GM12878 (cell line): ENCODE results near the gene ADAMTS16. TPM values are rescaled to one million over a fixed set of nuclear protein-coding genes. Genes with fewer than 3 reads are reported as not detected.

Experiments
- ATAC-seq: fragments of 200-7000 bp; cut with Tn5 transposase; 3 replicates; pipeline ENCODE4 v1.9.1; 2020; ENCODE audit warnings: mild to moderate bottlenecking, moderate library complexity
- BruUV-seq: library from RNA; stranded (reverse); fragments of 400-500 nt; replicated peaks from 2 replicates; lab custom pipeline; 2021; lab: Mats Ljungman, UMichigan
- CTCF ChIA-PET: fragments of 300-600 bp; sonication (Branson Sonifier 250); formaldehyde crosslinking; extraction: SDS; loops from one replicate; lab custom pipeline; 2021; ENCODE audit warnings: inconsistent platforms; lab: Yijun Ruan, JAX
- POLR2A ChIA-PET: fragments of 350-600 bp; formaldehyde crosslinking; extraction: SDS; loops from one replicate; lab custom pipeline; 2021; ENCODE audit warnings: inconsistent platforms; lab: Charles Lee
- RAD21 ChIA-PET: fragments of 300-600 bp; sonication (Branson Sonifier 250); formaldehyde crosslinking; loops from one replicate; lab custom pipeline; 2023; ENCODE audit warnings: antibody characterized with exemption; ENCODE audit not compliant: unreplicated experiment; lab: Charles Lee
- SMC1A ChIA-PET: fragments of 300-600 bp; sonication (Branson Sonifier 250); formaldehyde crosslinking; loops from one replicate; lab custom pipeline; 2023; ENCODE audit not compliant: unreplicated experiment, uncharacterized antibody; lab: Charles Lee
- DNase-seq: peaks from one replicate; pipeline ENCODE4 v3.0.0-alpha.2; 2011; ENCODE audit warnings: low read depth, low spot score
- FAIRE-seq: peaks from 3 replicates; lab custom pipeline; 2011; peaks lifted over from hg19 to GRCh38; lab: Jason Lieb, UNC
- H2AFZ ChIP-seq: 2 replicates; pipeline ENCODE4 v1.6.0; 2011; ENCODE audit warnings: low read depth, low read length, control low read depth; ENCODE audit not compliant: control insufficient read depth
- H3K27ac ChIP-seq: 2 replicates; pipeline ENCODE4 v1.5.1; 2011; ENCODE audit warnings: control low read depth; ENCODE audit not compliant: control insufficient read depth, insufficient read depth
- H3K27me3 ChIP-seq, 2 experiments: replicated peaks in 1 of 2; 2 replicates each; pipeline versions ENCODE4 v1.6.0 to v1.6.1; 2011; ENCODE audit warnings: low read length in 1 of 2; ENCODE audit not compliant: control insufficient read depth in 2 of 2, insufficient read depth in 2 of 2
- H3K36me3 ChIP-seq, 2 experiments: 2 replicates each; pipeline ENCODE4 v1.5.1; 2011; ENCODE audit warnings: low read length in 1 of 2; ENCODE audit not compliant: control insufficient read depth in 2 of 2, insufficient read depth in 2 of 2
- H3K4me1 ChIP-seq: 2 replicates; pipeline ENCODE4 v1.6.1; 2011; ENCODE audit warnings: mild to moderate bottlenecking, low read length, moderate library complexity, mixed read lengths; ENCODE audit not compliant: control insufficient read depth, insufficient read depth
- H3K4me2 ChIP-seq: 2 replicates; pipeline ENCODE4 v1.6.0; 2011; ENCODE audit warnings: control low read depth; ENCODE audit not compliant: control insufficient read depth, insufficient read depth
- H3K4me3 ChIP-seq: fragments of 200-600 bp; sonication (generic); 2 replicates; pipeline ENCODE4 v1.5.1; 2016
- H3K79me2 ChIP-seq: 2 replicates; pipeline ENCODE4 v1.6.0; 2011; ENCODE audit warnings: low read length; ENCODE audit not compliant: control insufficient read depth, insufficient read depth
- H3K9ac ChIP-seq: 2 replicates; pipeline ENCODE4 v1.8.0; 2011; ENCODE audit warnings: low read length, control low read depth, mixed read lengths; ENCODE audit not compliant: control insufficient read depth, insufficient read depth
- H3K9me3 ChIP-seq: replicated peaks from 3 replicates; pipeline ENCODE4 v1.5.1; 2011; ENCODE audit warnings: mild to moderate bottlenecking, low read length; ENCODE audit not compliant: control insufficient read depth, insufficient read depth
- H4K20me1 ChIP-seq: 2 replicates; pipeline ENCODE4 v1.6.0; 2011; ENCODE audit not compliant: control insufficient read depth, insufficient read depth
- ATF7 ChIP-seq: fragments of 450-650 bp; IDR thresholded peaks from 2 replicates; pipeline ENCODE4 v1.6.1; 2016; ENCODE audit warnings: low read depth, mild to moderate bottlenecking
- BMI1 ChIP-seq: fragments of 450-650 bp; IDR thresholded peaks from 2 replicates; pipeline ENCODE4 v1.6.1; 2016; ENCODE audit warnings: mild to moderate bottlenecking, moderate library complexity, borderline replicate concordance
- CBX3 ChIP-seq: fragments of 200-600 bp; sonication (generic); IDR thresholded peaks from 2 replicates; pipeline ENCODE4 v1.6.1; 2016; ENCODE audit warnings: low read depth, borderline replicate concordance
- CHD4 ChIP-seq: fragments of 200-600 bp; sonication (generic); IDR thresholded peaks from 2 replicates; pipeline ENCODE4 v1.6.1; 2016; ENCODE audit warnings: mild to moderate bottlenecking
- DPF2 ChIP-seq: fragments of 450-650 bp; IDR thresholded peaks from 2 replicates; pipeline ENCODE4 v1.6.1; 2017; ENCODE audit warnings: mild to moderate bottlenecking
- KLF5 ChIP-seq: fragments of 450-650 bp; IDR thresholded peaks from 2 replicates; pipeline ENCODE4 v1.6.1; 2014; ENCODE audit warnings: mild to moderate bottlenecking; ENCODE audit not compliant: partially characterized antibody
- MXI1 ChIP-seq: fragments of 150-350 bp; IDR thresholded peaks from 2 replicates; pipeline ENCODE4 v1.6.1; 2011; ENCODE audit warnings: low read depth, mild to moderate bottlenecking, inconsistent platforms, low read length, improper control_type of control experiment
- NRF1 ChIP-seq: conservative IDR thresholded peaks from 2 replicates; pipeline ENCODE4 v1.6.1; 2011; ENCODE audit warnings: mild to moderate bottlenecking, low read depth, low read length, improper control_type of control experiment
- POLR2AphosphoS5 ChIP-seq: IDR thresholded peaks from 2 replicates; pipeline ENCODE4 v1.6.1; 2011; ENCODE audit warnings: mild to moderate bottlenecking, low read length, inconsistent platforms
- POU2F2 ChIP-seq: IDR thresholded peaks from 3 replicates; pipeline ENCODE4 v1.6.1; 2011; ENCODE audit warnings: low read depth, mild to moderate bottlenecking, low read length, borderline replicate concordance
- RCOR1 ChIP-seq: conservative IDR thresholded peaks from 2 replicates; pipeline ENCODE4 v1.6.1; 2012; ENCODE audit warnings: low read depth, low read length, improper control_type of control experiment
- RFX5 ChIP-seq: IDR thresholded peaks from 2 replicates; pipeline ENCODE4 v1.6.1; 2011; ENCODE audit warnings: low read depth, low read length, improper control_type of control experiment
- SIN3A ChIP-seq: IDR thresholded peaks from 2 replicates; pipeline ENCODE4 v1.6.1; 2012; ENCODE audit warnings: low read depth, low read length, improper control_type of control experiment
- SMARCA5 ChIP-seq: fragments of 450-650 bp; IDR thresholded peaks from 2 replicates; pipeline ENCODE4 v1.6.1; 2017; ENCODE audit warnings: mild to moderate bottlenecking
- ZBTB40 ChIP-seq: fragments of 450-650 bp; IDR thresholded peaks from 2 replicates; pipeline ENCODE4 v1.6.1; 2016; ENCODE audit warnings: mild to moderate bottlenecking, moderate library complexity, borderline replicate concordance
- ZNF207 ChIP-seq: fragments of 450-650 bp; IDR thresholded peaks from 2 replicates; pipeline ENCODE4 v1.6.1; 2014; ENCODE audit warnings: antibody characterized with exemption, mild to moderate bottlenecking, borderline replicate concordance
- ZNF274 ChIP-seq: IDR thresholded peaks from one replicate; pipeline ENCODE4 v1.8.0; 2011; ENCODE audit not compliant: insufficient read length, insufficient read depth
- ZNF687 ChIP-seq: fragments of 450-650 bp; IDR thresholded peaks from 2 replicates; pipeline ENCODE4 v1.6.1; 2017; ENCODE audit warnings: mild to moderate bottlenecking, moderate library complexity
- ZZZ3 ChIP-seq: IDR thresholded peaks from 2 replicates; pipeline ENCODE4 v1.6.1; 2011; ENCODE audit warnings: low read depth; ENCODE audit not compliant: control insufficient read depth, insufficient read length
- WGBS: methylation state at CpG from one replicate; pipeline ENCODE4 v1.1.6; 2016; ENCODE audit warnings: low lambda C conversion rate; ENCODE audit not compliant: insufficient replicate concordance, insufficient coverage; ENCODE audit errors: missing lambda C conversion rate; 5-methylcytosine and 5-hydroxymethylcytosine counted together
- in situ Hi-C: fragments of 300-500 bp; cut with MboI; formaldehyde crosslinking; loops from 9 replicates; pipeline ENCODE4 v1.14.3; 2018; ENCODE audit warnings: mixed read lengths
- intact Hi-C: fragments of 100-400 bp; cut with micrococcal nuclease; formaldehyde crosslinking; loops from one replicate; pipeline ENCODE4 v1.14.2; 2022; ENCODE audit not compliant: unreplicated experiment
- polyA plus RNA-seq, 11 experiments: library from polyadenylated mRNA; depleted of rRNA in 4 of 11; unstranded in 6 of 11; stranded (reverse) in 5 of 11; fragments of >200 nt; fragmentation: Nextera tagmentation in 4 of 11; fragmentation: Illumina TruSeq in 1 of 11; extraction: Ambion mirVana in 4 of 11; extraction: Trizol in 1 of 11; gene quantifications; 1 replicate in 1 of 11; 2 replicates in 10 of 11; pipeline versions ENCODE4 v1.2.1 to v1.2.3, GENCODE V29; 2011 to 2016; ENCODE audit warnings: inconsistent platforms in 2 of 11, missing spikeins in 2 of 11, low read depth in 1 of 11
- total RNA-seq, 4 experiments: library from RNA; depleted of rRNA in 3 of 4; stranded (reverse); fragments of >200 nt in 3 of 4; fragmentation: Illumina TruSeq in 1 of 4; extraction: Trizol in 1 of 4; gene quantifications; 2 replicates each; pipeline versions ENCODE4 v1.2.1 to v1.2.3, GENCODE V29; 2013 to 2021

The ADAMTS16 gene
- total and polyA plus RNA-seq, 10 of the 15 experiments (the other 5 are each of a cell fraction or from before 2014, with no cell fraction given), result 0.04 TPM; not detected in 9

- TF ChIP-seq MXI1 (no peak), NRF1 (no peak), CHD4 (no peak), ZNF274 (no peak), CBX3 (no peak), SMARCA5 (no peak), POLR2AphosphoS5 (no peak), DPF2 (no peak), ZBTB40 (no peak), ZZZ3 (no peak), ZNF207 (no peak)
Observed at GRCh38 chr5:5164163-5164562, 24.0 kb downstream of the ADAMTS16 start (continued).

- Histone ChIP-seq H3K4me3 (no peak overlapping the region), H3K4me1 (no peaks in the 10 kb centered on the region), H3K27ac (no peak overlapping the region), H3K79me2 (no peaks in the 10 kb centered on the region), H3K9me3 (no peaks in the 10 kb centered on the region), H4K20me1 (no peaks in the 10 kb centered on the region), H3K9ac (no peak overlapping the region), H3K4me2 (no peak overlapping the region), H3K36me3 (no peaks in the 10 kb centered on the region), H2AFZ (no peak overlapping the region), H3K27me3 (no peaks in the 10 kb centered on the region)
- ChIA-PET RAD21 (no interaction called here), POLR2A (no interaction called here), CTCF (interaction anchor here (0.6 kb wide), 1 partner anchor 23 kb away, joined by 3 read pairs; no protein-coding TSS in a partner anchor), SMC1A (no interaction called here)
- FAIRE-seq (no peak), ATAC-seq (no peak), DNase-seq (no peak)
- in situ Hi-C loops, result no loop called here
- no TSS peak for BruUV-seq
- WGBS, result 52% methylated on average over 9 of the region's 9 CpGs
- intact Hi-C loops, result no loop called here
- TF ChIP-seq ATF7 (no peak), POU2F2 (no peak), SIN3A (no peak), CHD4 (no peak), ZNF687 (no peak), RCOR1 (no peak), RFX5 (no peak), KLF5 (no peak), BMI1 (no peak)
Observed at GRCh38 chr5:5165541-5166002, 25.4 kb downstream of the ADAMTS16 start.
